AG20443 (cell line): ENCODE data around the gene VRTN.

ENCODE experiments used
- DNase-seq: peaks from one replicate; pipeline ENCODE4 v3.0.0; 2012; ENCODE audit warnings: low spot score, mixed read lengths

VRTN gene

DNA sequence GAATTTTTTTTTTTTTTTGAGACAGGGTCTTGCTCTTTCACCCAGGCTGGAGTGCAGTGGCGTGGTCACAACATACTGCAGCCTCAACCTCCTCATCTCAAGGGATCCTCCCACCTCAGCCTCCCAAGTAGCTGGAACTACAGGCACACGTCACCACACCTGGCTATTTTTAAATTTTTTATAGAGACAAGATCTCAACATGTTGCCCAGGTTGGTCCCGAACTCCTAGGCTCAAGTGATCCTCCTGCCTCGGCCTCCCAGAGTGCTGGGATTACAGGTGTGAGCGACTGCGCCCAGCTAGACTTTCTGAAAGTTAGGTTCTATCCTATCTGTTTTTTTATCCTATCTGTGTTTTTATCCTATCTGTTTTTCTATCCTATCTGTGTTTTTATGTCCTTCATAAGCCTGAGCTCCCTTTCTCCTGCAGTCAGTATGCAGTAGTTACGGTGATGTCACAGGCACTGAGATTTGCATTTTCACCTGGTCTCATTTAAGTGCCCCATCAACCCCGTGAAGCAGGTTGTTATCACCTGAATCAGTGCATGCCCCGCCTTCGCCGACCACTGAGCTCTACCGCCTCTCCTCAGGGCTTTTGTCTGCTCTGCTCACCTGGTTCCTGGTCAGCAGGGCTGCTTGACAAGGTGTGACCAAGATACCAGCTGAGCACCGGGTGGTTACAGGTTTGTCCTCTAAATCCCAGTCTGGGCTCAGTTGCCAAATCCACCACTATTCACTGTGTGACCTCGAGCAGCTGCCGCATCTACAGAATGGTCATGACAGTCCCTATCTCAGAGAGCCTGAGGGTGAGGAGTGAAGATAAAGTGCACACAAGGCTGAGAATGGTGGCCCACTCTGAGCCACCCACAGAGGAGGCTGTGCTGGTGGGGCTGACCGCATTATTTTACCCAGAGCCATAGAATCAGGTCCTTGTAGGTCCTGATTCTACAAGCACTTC is 44.6 kb downstream of the VRTN start:
- no peak for DNase-seq

DNA sequence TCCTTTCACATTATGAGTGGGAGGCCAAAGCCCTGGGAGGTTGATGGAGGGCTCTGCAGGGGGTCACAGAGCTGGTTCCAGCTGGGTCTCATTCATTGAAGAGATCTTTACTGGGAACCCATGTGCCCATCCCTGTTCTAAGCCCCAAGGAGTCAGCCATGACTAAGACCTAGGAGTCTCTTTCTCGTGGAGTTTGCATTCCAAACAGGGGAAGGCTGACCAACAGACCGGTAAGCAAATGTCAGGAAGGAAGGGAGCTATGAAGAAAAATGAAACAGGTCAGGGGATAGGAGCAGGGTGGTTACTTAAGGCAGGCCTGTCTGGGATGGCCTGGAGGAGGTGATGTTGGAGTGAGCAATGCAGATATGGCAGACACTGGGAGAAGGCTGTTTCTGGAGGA is 46.3 kb downstream of the VRTN start:
- DNase-seq, result no peak

DNA sequence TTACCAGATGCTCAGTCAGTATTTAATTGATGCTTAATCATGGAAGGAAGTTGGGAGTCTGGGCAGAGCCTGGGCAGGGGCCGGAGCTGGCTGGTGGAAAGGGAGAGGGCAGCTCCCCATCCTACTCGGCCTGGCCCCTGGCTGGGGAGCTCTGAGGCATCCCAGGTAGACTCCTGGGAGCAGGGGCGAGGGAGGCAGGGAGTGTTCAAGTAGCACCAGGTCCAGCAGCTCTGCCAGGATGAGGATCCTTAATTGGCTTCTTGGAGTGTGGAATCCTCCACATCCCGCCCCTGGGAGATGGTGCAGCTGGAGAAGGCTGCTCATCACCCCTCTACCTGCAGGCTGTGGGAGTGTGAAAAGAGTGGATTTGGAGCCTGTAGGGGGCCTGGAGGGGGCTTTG is 46.8 kb downstream of the VRTN start:
- DNase-seq, result no peak

- DNase-seq, result peak; percentile 55
Measured at GRCh38 chr14:74400031-74400685, 51.9 kb downstream of the VRTN start.

GRCh38 chr14:74400919-74401503 is 52.7 kb downstream of the VRTN start:
- no peak for DNase-seq

DNA sequence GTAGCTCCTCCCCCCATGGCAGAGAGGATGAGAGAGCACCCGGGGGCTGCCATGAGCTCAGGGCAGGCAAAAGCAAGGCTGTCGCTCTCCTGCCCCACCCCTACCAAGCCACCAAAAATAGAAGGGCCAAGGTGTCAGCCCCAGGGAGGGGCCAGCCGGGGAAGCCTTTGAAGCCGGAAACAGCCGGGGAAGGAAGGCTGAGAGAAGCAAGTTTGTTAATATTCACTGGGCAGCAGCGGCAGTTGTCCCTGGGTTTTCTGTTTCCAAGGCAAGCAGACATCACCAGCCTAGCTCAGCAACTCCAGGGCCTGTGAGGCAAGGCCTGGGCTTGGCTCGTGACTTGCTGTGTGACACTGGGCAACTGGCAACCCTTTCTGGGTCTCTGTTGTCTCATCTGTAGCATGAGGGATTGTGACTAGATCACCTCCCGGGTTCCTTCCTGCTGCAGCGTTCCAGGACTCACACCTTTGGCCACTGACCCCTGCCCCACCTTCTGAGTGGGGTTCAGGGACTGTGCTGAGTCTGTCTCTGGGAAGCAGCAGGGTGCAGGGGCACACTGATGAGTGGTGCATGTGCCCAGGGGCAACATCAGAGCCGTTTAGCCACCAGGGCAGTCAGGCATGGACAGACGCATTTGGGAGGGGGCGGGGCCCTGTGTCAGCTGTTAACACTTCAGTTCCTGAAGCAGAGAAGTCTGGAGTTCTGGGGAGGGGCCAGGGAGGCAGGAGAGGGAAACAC is 53.4 kb downstream of the VRTN start:
- DNase-seq, result no peak

GRCh38 chr14:74402401-74403251 is 54.4 kb downstream of the VRTN start:
- no peak for DNase-seq

DNA sequence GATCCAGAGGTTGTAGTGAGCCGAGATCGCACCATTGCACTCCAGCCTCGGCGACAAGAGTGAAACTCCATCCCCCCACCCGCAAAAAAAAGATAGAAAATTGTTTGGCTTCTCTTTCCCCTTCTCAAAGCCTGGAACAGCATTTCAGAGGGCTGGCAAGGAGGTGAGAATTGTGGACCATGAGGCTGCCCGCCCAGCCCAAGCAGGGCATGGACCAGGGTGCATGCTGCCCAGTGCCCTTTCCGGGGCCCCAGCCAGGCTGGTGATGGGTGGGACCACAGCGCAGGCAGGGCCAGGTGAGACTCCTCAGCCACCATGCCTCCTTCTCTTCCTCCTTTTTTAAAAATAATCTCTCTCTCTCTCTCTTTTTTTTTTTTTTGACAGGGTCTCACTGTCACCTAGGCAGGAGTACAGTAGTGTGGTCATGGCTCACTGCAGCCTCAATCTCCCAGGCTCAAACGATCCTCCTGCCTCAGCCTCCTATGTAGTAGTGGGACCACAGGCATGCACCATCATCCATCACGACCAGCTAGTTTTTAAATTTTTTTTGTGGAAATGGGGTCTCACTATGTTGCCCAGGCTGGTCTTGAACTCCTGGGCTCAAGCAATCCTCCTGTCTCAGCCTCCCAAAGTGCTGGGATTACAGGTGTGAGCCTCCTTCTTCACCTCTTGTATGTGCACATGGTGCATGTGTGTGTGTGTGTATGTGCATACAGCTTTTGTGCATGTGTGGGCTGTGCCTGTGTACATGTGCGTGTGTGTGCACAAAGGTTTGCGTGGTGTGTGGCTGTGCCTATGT is 55.5 kb downstream of the VRTN start:
- DNase-seq, result no peak

DNA sequence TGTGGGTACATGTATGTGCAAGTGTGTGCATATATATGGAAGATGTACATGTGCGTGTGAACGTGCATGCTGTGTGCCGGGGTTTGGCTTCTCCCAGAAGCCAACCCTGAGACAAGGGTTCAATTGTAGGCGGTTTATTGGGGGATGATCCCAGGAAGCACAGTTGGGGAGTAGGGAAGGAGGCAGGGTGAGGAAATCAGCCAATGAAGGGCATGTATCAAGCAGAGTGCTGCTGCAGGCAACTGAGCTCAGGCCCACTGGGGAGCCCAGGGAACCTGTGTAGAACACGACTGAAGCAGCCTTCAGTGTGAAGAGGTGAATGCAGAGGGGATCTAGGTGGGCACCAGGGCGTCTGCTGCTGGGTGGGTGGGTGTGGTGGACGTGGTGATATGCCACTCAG is 56.2 kb downstream of the VRTN start:
- DNase-seq, result no peak

DNA sequence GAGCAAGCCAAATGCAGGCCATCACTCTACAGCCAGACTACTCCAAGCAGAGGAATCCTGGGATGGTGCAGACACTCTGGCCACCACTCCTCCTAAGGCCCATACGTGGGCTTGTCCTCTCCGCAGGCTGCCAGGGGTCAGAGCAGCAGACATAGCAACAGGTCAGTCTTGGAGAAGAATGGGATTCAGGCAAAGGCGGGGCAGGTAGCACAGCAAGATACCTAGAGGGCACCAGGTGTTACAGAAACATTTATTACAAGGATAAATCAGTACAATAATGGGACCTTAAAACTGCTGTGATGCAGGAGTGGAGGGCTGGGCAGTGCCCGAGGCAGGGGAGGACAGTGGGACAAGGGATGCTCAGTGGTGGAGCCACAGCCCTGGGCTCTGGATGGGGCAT is 57.4 kb downstream of the VRTN start:
- DNase-seq, result no peak

- DNase-seq, result no peak
Measured at GRCh38 chr14:74407021-74407800, 58.9 kb downstream of the VRTN start.

DNA sequence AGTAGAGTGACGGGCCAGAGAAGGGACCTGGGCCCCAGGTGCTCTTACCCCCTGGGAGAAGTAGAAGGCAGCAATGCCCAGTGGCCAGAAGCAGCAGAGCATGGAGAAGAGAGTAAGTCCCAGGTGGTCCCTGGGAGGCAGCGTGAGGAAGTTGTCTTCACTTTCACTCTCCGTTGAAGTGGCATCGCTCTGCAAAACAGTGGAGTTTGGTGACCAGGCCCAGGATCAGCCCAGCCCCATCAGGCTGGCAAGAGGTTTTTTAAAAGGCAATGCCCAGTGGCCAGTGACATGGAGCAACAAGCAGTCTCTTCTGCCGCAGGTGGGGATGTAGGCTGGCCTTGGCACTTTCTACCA is 59.5 kb downstream of the VRTN start:
- DNase-seq, result no peak

- DNase-seq, result no peak
Measured at GRCh38 chr14:74408870-74409269, 60.6 kb downstream of the VRTN start.

GRCh38 chr14:74409441-74409840 is 61.2 kb downstream of the VRTN start:
- no peak for DNase-seq
